DOHH2 (cell line): ENCODE results near the gene PLEKHB2.

Experiments
- H3F3A ChIP-seq: fragments of 200-600 bp; sonication (generic), shearing (Covaris generic); 2 replicates; pipeline ENCODE4 v1.6.0; 2016; ENCODE audit warnings: antibody characterized with exemption, mild to moderate bottlenecking; ENCODE audit not compliant: control insufficient read depth, insufficient read depth
- H3K27ac ChIP-seq: fragments of 200-600 bp; sonication (generic); 2 replicates; pipeline ENCODE4 v1.5.1; 2014; ENCODE audit warnings: low read depth, mild to moderate bottlenecking, low read length, moderate library complexity
- H3K27me3 ChIP-seq: fragments of 200-600 bp; sonication (generic); 2 replicates; pipeline ENCODE4 v1.6.1; 2014; ENCODE audit warnings: mild to moderate bottlenecking, low read length, mixed read lengths; ENCODE audit not compliant: control insufficient read depth
- H3K36me3 ChIP-seq: fragments of 200-600 bp; sonication (generic); 2 replicates; pipeline ENCODE4 v1.6.1; 2014; ENCODE audit warnings: mild to moderate bottlenecking, low read length, moderate library complexity, mixed read lengths; ENCODE audit not compliant: control insufficient read depth
- H3K4me1 ChIP-seq: fragments of 200-600 bp; sonication (generic); 2 replicates; pipeline ENCODE4 v1.6.1; 2014; ENCODE audit warnings: mild to moderate bottlenecking, low read length, mixed read lengths; ENCODE audit not compliant: control insufficient read depth
- H3K4me2 ChIP-seq: fragments of 200-600 bp; sonication (generic); 2 replicates; pipeline ENCODE4 v1.6.0; 2014; ENCODE audit warnings: mild to moderate bottlenecking, low read length, moderate library complexity
- H3K4me3 ChIP-seq: fragments of 200-600 bp; sonication (generic); 2 replicates; pipeline ENCODE4 v1.5.1; 2014; ENCODE audit warnings: mild to moderate bottlenecking, low read length, mixed read lengths
- H3K79me2 ChIP-seq: fragments of 200-600 bp; sonication (generic); 2 replicates; pipeline ENCODE4 v1.6.1; 2014; ENCODE audit warnings: mild to moderate bottlenecking, low read length, mixed read lengths; ENCODE audit not compliant: control insufficient read depth
- H3K9me2 ChIP-seq: fragments of 200-600 bp; sonication (generic); replicated peaks from 2 replicates; pipeline ENCODE4 v1.6.1; 2014; ENCODE audit warnings: mild to moderate bottlenecking, low read length, mixed read lengths; ENCODE audit not compliant: control insufficient read depth
- H3K9me3 ChIP-seq: fragments of 200-600 bp; sonication (generic); 2 replicates; pipeline ENCODE4 v1.6.1; 2014; ENCODE audit warnings: antibody characterized with exemption, low read length, mixed read lengths; ENCODE audit not compliant: control insufficient read depth, insufficient read depth
- H4K20me1 ChIP-seq: fragments of 200-600 bp; sonication (generic); 2 replicates; pipeline ENCODE4 v1.6.0; 2014; ENCODE audit warnings: low read depth, mild to moderate bottlenecking, antibody characterized with exemption, low read length, moderate library complexity; ENCODE audit not compliant: control insufficient read depth, insufficient read depth
- EZH2phosphoT487 ChIP-seq: fragments of 200-600 bp; sonication (generic); IDR thresholded peaks from 2 replicates; pipeline ENCODE4 v1.6.1; 2017; ENCODE audit warnings: borderline replicate concordance, mild to moderate bottlenecking, antibody characterized with exemption, low read length, moderate library complexity, mixed read lengths
- TF ChIP-seq, protein P1 (sequence below): fragments of 200-600 bp; sonication (generic); IDR thresholded peaks from one replicate; pipeline ENCODE4 v1.5.1; 2014; ENCODE audit warnings: antibody characterized with exemption, mild to moderate bottlenecking, low read depth, low read length; ENCODE audit not compliant: poor library complexity, severe bottlenecking

The PLEKHB2 gene

DNA sequence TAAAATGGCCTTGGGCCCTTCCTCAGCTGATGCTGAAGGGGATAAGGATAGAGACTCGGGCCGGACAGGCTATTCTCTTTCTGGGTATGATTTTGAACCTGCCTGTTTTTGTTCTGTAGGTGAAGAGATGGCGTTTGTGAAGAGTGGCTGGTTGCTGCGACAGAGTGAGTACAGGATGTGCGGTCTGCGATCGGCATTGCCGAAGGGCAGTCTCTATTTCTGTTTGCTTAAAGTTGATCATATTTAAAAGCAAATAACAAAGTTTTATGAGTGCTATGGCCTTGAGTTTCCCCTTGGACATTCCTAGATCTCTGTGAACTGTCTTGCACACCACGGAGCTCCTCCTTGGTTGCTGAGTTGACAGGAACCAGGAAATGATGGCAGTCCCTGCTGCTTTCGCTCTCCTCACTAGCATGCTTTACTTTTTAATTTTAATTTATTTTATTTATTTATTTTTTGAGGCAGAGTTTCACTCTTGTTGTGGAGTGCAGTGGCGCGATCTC, 15.7 kb downstream of the PLEKHB2 start:
- H3K27ac ChIP-seq = no peak overlapping the region
- no peaks in the 10 kb centered on the region for H3K4me1 ChIP-seq
- no peaks in the 10 kb centered on the region for H3K9me2 ChIP-seq
- no peak for TF ChIP-seq EZH2phosphoT487
- TF ChIP-seq, protein P1, sequence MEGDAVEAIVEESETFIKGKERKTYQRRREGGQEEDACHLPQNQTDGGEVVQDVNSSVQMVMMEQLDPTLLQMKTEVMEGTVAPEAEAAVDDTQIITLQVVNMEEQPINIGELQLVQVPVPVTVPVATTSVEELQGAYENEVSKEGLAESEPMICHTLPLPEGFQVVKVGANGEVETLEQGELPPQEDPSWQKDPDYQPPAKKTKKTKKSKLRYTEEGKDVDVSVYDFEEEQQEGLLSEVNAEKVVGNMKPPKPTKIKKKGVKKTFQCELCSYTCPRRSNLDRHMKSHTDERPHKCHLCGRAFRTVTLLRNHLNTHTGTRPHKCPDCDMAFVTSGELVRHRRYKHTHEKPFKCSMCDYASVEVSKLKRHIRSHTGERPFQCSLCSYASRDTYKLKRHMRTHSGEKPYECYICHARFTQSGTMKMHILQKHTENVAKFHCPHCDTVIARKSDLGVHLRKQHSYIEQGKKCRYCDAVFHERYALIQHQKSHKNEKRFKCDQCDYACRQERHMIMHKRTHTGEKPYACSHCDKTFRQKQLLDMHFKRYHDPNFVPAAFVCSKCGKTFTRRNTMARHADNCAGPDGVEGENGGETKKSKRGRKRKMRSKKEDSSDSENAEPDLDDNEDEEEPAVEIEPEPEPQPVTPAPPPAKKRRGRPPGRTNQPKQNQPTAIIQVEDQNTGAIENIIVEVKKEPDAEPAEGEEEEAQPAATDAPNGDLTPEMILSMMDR = no peak
- no peaks in the 10 kb centered on the region for H3K27me3 ChIP-seq
- H3F3A ChIP-seq = no peaks in the 10 kb centered on the region
- peaks cover 80% of the 10 kb centered on the region for H3K79me2 ChIP-seq
- peaks cover 6% of the 10 kb centered on the region; the same call in 1 of the 2 replicates for H4K20me1 ChIP-seq
- no peaks in the 10 kb centered on the region for H3K9me3 ChIP-seq
- H3K4me3 ChIP-seq = no peak overlapping the region
- H3K4me2 ChIP-seq = no peak overlapping the region
- peaks cover 36% of the 10 kb centered on the region for H3K36me3 ChIP-seq

DNA sequence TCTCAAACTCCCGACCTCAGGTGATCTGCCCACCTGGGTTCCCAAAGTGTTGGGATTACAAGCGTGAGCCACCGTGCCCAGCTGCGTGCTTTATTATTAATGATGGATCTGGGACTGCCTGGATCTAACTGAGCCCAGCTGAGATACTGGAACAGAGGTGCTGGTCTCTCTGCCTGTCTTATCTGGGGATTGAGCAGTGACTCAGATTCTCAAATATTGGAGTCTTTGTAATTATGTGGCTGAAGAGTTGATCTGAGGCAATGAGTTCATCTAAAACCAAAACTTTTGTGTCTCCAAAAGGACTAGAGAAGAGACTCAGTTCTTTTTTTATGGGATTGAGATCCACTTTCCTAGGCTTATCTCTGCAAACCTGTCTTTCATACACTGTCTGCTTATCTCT, 16.3 kb downstream of the PLEKHB2 start:
- Histone ChIP-seq H3K36me3 (peaks cover 36% of the 10 kb centered on the region), H3K4me2 (no peak overlapping the region), H3K4me1 (no peaks in the 10 kb centered on the region), H3K4me3 (no peak overlapping the region), H3F3A (no peaks in the 10 kb centered on the region), H3K27me3 (no peaks in the 10 kb centered on the region), H3K9me3 (no peaks in the 10 kb centered on the region), H3K79me2 (peaks cover 74% of the 10 kb centered on the region), H3K27ac (no peak overlapping the region), H3K9me2 (no peaks in the 10 kb centered on the region), H4K20me1 (peaks cover 6% of the 10 kb centered on the region; the same call in 1 of the 2 replicates)
- no peak for TF ChIP-seq EZH2phosphoT487
- TF ChIP-seq, protein P1 = no peak

DNA sequence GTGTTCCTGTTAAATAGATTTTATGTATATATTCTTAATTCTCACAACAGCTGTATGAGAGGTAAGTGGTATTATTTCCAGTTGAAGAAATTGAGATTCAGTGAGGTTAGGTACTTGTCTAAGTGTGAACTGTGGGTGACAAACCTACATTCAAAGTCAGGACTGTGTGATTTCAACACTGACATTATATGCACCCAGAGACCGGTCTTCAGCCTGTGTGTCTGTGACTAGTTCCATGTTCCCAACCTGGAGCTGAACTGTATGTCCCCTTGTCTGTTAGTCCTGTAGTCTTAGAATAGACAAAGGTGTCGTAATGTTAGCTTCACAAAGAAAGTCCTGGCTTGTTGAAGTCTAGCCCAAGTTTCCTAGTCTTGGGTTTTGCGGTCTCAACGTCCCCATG, 17.4 kb downstream of the PLEKHB2 start:
- H3K27ac ChIP-seq = no peak overlapping the region
- H3K4me1 ChIP-seq = no peaks in the 10 kb centered on the region
- H3K27me3 ChIP-seq = no peaks in the 10 kb centered on the region
- H3F3A ChIP-seq = no peaks in the 10 kb centered on the region
- H3K36me3 ChIP-seq = peaks cover 46% of the 10 kb centered on the region
- H3K9me2 ChIP-seq = no peaks in the 10 kb centered on the region
- peaks cover 63% of the 10 kb centered on the region for H3K79me2 ChIP-seq
- TF ChIP-seq EZH2phosphoT487 = no peak
- TF ChIP-seq, protein P1 = no peak
- peaks cover 6% of the 10 kb centered on the region; the same call in 1 of the 2 replicates for H4K20me1 ChIP-seq
- no peaks in the 10 kb centered on the region for H3K9me3 ChIP-seq
- H3K4me2 ChIP-seq = no peak overlapping the region
- H3K4me3 ChIP-seq = no peak overlapping the region
